Fibroblast of gingiva (primary cell): ENCODE results near the gene LONRF2.
"Not testable (repeated sequence)": the region's sequence is repeated elsewhere in the genome, so short reads cannot be mapped to it uniquely, and the experiment has no call there.

ENCODE experiments used
- DNase-seq: peaks from one replicate; pipeline ENCODE4 v3.0.0-alpha.2; 2011; ENCODE audit warnings: low read depth

Gene LONRF2

GRCh38 chr2:100253786-100254185, 68.5 kb downstream of the LONRF2 start:
- DNase-seq, result no peak

GRCh38 chr2:100252811-100253698, 69.2 kb downstream of the LONRF2 start:
- DNase-seq, result no peak

- no peak for DNase-seq
Measured at GRCh38 chr2:100250645-100251044, 71.7 kb downstream of the LONRF2 start.

DNA sequence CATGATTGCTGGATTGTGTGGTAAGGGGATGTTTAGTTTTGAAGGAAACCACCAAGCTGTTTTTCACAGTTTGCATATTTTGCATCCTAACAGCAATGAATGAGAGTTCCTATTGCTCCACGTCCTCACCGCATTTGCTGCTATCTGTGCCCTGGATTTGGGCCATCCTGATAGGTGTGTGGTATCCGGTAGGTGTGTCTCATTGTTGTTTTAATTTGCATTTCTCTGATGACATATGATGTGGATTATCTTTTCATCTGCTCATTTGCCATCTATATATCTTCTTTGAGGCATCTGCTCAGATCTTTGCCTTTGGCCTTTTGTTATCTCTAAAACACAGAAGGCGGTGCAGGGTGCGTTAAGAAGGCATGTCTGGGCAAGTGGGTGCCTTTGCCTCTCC, 73.3 kb downstream of the LONRF2 start:
- no peak for DNase-seq

- not testable (repeated sequence) for DNase-seq
Measured at GRCh38 chr2:100248556-100248955, 73.7 kb downstream of the LONRF2 start.

- DNase-seq, result no peak
Measured at GRCh38 chr2:100248044-100248330, 74.3 kb downstream of the LONRF2 start.

DNA sequence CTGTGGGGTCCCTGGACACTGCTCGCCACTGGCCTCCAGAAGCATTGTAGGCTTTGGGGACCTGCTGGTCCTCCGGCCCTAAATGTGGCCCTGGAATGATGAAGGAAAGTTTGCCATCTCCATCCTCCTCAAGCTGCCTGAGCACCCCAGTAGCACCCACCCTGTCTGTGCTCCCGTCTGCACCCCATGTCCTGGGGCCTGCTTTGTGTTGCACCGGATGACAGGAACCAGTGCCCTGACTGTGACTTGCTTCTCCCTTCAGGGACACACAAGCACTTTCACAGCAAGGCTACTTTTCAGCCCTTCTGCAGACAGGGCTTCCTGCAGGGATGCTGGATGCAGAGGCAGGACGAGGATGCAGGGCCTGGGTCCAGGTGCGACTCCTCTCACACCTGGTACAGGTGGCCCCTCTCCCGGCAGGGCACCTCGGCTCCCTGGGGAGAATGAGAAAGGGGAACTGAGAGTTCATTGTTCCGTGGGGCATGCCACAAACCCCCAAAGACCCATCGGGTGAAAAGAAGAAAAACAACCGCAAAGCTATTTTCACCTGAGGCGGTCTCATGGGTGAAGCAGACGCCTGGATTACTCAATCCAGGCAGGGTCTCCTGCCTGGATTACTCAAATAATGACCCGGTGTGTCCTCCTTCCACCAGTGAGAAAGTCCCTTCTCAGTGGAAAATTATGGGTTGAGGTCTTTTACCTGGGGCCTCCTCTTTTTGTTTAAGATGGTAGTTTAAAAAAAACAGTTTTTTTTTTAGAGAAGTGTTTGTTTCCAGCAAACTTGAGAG, 74.9 kb downstream of the LONRF2 start:
- no peak for DNase-seq

- no peak for DNase-seq
Measured at GRCh38 chr2:100246163-100247145, 75.8 kb downstream of the LONRF2 start.

DNA sequence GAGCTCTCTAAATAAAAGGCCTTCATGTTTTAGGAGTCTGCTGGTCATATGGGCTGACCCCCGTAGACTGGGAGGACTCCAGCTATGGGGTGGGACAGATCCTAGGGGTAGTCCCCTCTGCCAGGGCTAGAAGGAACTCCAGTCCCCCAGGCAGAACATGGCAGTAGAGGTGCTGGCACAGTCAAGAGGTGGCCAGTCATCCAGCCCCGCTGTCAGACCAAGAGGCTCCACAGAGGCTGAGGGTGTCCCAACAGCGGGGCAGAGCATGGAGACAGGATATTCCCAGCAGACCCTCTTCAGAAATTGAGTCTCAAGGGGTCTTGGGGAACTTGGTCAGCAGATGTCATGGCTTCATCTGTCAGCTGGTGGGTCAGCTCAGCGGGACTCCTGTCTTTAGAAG, 76.6 kb downstream of the LONRF2 start:
- DNase-seq, result no peak

- no peak for DNase-seq
Measured at GRCh38 chr2:100244881-100245605, 77.3 kb downstream of the LONRF2 start.

GRCh38 chr2:100243631-100244030, 78.7 kb downstream of the LONRF2 start:
- DNase-seq, result no peak

DNA sequence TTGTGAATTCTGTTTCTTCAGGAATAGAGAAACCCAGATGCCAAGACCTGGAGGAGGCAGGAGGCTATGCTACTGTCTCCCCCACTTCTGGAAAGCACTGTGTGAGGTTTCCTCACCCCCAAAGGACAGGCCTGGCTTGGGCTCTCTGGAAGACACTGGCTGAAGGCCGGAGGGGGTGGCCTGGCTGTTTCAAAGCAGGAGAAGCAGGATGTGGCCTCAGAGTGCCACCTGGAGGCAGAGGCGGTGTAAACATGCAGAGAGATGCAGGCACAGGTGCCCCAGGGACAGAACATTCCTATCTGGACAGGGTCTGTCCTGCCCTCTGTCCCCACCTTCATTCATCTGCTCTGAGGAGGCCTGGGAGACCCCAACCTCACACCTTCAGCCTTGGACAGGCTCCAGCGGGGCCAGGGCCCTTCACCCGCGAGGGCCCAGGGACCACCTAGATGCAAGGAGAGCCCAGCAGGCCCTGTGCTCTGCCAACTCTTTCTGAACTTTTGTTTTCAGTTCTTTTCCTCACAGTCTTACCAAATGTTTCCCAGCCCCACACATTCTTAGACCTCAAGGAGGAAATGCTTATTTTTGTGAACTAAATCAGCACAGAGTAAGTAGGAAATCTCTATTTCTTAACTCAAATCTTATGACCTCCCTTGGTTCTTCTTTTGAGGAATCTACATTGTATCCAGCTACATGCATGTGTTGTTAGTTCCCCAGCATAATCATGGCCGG, 79.2 kb downstream of the LONRF2 start:
- peak; percentile 26 for DNase-seq

- no peak for DNase-seq
Measured at GRCh38 chr2:100242476-100242875, 79.8 kb downstream of the LONRF2 start.

DNA sequence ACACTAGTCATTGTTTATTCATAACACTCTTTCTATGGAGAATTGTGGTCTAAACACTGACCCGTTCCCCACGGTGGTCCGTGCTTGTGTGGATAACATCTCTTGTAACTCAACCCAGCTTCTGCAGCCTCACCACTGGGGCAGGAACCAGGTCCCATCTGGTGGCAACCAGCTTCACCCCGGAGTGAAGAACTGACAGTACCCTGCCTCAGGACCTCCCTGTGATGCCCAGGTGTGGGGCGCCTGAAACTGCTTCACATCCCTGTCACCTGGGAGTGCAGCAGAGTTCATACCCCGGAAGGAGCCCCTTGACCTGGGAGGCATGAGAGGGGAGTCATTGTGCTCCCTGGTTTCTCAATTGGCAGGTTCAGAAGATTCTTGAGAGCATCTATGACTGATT, 81.1 kb downstream of the LONRF2 start:
- DNase-seq, result no peak

DNA sequence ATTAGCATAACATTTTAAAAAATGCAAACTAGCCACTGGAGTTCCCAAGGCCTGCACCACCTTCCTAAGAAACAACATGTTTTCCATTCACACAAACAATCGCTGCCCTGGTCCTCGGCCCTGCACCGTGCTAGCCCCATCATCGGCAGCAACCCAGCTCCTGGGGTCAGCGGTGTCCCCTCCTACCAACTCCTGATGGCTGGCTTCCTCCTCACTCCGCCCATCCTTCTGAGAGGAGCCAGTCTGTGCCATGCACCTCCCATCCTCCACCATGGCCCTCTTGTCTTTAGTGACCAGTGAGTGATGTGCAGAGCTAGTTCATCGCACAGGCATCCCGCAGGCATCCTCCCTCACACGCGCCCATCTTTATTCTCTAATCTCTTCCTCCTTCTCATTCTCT, 81.9 kb downstream of the LONRF2 start:
- DNase-seq, result no peak

DNA sequence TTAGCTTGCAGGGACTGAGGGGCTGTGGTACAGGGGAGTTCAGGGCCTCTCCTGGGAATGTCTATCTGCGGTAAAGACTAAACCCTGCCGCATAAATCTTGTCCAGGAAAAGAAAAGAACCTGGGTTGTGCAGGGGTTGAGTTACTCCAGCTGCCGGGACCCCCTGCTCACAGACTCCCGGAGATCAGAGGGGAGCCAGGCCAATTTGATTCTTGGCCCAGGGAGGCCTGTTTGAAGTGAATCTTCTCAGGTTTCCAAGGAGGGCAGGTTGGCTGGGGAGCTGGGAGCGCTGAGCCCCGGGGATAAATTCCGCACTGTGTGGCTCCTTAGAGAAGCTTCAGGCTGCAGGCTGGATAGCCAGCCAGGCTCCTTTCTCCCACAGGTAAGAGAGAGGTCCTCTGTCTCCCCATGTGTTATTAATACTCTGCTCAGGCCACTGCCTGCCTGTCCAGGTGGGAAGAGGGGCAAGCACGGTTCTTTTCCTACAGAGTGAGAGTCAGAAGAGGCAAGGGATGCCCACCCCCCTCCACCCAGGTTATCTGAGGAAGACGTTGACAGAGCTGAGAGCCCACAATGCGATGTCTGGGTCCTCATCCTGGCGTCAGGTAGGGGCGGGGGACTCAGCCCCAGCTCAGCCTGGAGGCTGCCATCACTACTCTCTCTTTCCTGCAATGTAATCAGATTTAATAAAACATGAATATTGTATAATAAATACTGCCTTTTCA, 82.7 kb downstream of the LONRF2 start:
- no peak for DNase-seq

DNA sequence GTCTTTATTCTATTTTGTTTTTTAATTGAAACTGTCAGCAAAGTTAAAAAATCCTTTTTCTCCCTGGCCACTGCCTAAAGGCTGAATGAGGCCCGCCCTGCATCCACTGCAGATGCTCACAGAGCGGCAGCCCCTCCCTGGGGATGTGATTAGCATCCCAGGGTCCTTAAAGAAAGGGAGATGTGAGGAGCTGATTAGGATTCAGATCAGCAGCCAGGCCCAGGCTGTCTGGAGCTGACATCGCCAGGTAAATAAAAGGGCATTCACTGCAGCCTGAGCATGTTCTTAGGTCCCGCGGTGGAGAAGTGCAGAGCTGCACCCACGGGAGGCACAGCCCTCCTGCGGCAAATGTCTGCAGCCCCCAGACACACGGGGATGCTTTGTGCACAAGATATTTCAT, 83.8 kb downstream of the LONRF2 start:
- DNase-seq, result no peak

DNA sequence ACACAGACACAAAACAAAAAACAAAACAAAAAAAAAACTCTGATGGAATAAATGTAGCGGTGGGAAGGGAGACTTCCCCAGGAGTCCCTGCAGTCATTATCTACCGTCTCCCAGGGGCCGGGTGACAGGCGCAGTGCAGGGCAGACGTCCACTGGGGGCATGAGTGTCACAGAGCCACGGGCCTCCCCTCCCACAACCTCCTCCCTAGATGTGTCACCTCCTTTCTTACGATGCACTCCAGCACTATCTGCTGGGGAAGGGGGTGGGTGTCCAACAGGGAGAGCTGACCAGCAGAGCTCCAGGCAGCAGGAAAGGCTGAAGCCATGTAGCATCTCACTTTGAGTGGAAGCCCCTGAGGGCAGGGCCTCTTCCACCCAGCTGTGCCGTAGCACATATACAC, 84.5 kb downstream of the LONRF2 start:
- no peak for DNase-seq

DNA sequence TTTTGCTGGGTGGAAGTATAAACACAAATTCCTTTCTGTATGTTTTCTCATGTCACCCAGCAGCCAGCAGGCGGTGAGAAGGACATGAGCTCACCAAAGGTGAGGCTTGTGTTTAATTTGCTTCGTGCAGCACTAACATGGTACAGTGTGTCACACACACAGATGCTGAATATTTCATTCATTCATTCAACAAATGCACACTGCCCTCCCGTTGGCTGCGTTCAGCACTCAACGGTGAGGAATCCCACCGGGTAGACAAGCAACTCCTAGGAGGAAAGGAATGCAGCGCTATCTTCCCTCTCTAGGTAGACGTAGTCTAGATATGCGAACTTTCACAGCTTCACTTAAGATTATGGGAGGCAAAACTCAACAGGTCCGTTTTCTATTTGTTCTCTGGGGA, 85.1 kb downstream of the LONRF2 start:
- no peak for DNase-seq

DNA sequence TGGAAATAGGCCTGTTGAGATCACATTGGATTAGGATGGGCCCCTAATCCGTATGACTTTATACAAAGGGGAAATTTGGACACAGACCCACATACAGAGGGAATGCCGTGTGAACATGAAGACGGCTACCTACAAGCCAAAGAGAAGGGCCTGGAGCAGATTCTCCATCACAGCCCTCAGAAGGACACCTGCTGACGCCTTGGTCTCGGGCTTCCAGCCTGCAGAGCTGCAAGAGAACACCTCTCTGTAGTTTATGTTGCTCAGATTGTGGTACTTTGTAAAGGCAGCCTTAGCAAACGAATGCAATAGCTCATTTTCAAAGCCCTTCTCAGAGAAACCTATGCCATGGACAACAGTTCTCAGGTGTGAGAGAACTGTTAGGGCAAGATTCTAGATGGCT, 86.1 kb downstream of the LONRF2 start:
- DNase-seq, result no peak
